IPS-18c (cell line): ENCODE data around the gene FXYD4.
"Not testable (repeated sequence)": the region's sequence is repeated elsewhere in the genome, so short reads cannot be mapped to it uniquely, and the experiment has no call there.

Experiments used
- H3K4me3 ChIP-seq: 2 replicates; pipeline ENCODE4 v1.7.0; 2013; ENCODE audit warnings: low read depth, mild to moderate bottlenecking, low read length, moderate library complexity; ENCODE audit not compliant: insufficient read depth
- H3K9me3 ChIP-seq: one replicate; pipeline ENCODE4 v1.6.1; 2013; ENCODE audit warnings: mild to moderate bottlenecking, low read length, moderate library complexity; ENCODE audit not compliant: control insufficient read depth, insufficient read depth

FXYD4 gene, protein sequence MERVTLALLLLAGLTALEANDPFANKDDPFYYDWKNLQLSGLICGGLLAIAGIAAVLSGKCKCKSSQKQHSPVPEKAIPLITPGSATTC

GRCh38 chr10:43371418-43371817 lies at the start of gene FXYD4:
Gene FXYD4 (plus strand): TSS chr10:43371636. CDS start chr10:43373747, 2,111 bp downstream.
- Histone ChIP-seq H3K9me3 (no peaks in the 10 kb centered on the region), H3K4me3 (no peak within 1 kb of the TSS)

DNA sequence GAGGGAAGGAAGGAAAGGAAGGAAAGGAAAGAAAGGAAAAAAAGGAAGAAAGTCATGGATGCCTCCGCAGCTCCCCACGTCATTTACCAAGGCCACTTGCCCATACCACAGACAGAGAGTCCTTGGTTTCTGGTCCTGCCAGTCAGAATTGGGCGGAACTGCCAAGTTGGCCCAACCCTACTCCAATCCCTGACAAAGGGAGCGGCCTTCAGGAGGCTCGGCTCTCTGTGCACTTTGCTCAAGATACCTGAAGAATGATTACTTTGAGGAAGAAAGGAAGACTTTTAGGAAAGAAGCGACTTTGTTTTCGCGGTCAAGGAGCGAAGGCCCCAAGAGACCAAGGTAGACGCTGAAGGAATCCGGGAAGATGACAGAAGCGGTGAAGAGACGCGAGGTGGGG lies 49.1 kb upstream of the FXYD4 start:
- peak overlapping the region; percentile 47 for H3K4me3 ChIP-seq

DNA sequence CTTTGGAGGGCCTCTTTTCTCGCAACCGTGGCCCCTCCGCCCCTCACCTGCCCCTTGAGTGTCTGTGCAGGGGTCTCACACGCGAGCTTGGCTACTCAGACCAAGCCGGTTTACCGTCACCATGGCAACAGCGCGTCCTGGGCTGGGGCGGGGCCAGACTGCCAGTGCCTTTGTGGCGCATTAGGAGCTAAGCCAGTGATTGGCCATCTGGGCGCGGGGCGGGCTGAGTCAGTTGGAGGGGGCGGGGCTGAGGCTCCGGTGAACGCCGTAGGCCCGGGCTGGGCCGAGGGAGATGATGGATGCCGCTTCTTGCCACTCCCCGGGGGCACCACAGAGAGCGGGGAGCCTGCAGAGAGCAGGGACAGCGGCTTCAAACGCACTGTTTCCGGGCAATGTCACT lies 48.7 kb upstream of the FXYD4 start:
- H3K9me3 ChIP-seq: no peaks in the 10 kb centered on the region

More for the DNA sequence above, 49.1 kb upstream of the FXYD4 start:
- H3K9me3 ChIP-seq: no peaks in the 10 kb centered on the region

DNA sequence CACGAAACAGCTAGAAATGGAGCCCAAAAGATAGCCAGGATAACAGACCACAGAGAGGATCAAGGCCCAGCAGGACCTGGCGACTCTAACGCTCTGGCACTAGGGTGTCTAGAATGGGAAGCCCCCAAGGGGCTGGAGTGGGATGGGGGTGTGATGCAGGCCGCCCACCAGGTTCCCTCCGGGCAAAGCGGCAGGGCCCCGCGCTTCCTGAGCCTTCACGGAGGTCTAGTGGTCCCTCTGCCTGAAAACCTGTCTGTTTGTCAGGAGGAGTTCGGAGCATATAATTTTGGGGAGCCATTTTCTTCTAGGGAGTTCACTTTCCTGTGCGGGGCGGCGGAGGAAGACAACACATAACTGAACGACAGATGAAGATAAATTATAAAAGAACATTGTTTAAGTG lies 48.2 kb upstream of the FXYD4 start:
- Histone ChIP-seq H3K9me3 (no peaks in the 10 kb centered on the region), H3K4me3 (peak overlapping the region; percentile 35)

More for the DNA sequence above, 48.7 kb upstream of the FXYD4 start:
- H3K4me3 ChIP-seq: peak overlapping the region; percentile 47

DNA sequence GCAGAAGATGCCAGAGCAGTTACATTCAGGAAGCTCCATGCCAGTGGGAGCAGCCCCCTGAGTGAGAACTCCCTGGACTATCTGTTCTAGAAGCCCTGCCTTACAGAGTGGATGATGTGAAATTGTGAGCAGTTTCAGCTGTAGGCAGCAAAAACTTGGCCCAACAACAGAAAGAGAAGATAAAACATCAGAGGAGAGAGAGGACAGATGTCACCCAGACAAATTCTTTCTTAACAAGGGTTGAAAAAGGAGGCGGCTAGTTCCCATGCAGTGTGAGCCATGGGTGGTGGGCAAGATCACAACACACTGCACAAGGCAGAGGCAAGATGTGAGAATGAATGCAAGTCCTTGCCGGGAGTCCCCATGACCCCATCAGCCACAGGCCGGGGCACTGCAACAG lies 46.6 kb upstream of the FXYD4 start:
- no peak overlapping the region for H3K4me3 ChIP-seq
- peaks cover 3% of the 10 kb centered on the region for H3K9me3 ChIP-seq

GRCh38 chr10:43327171-43327570 lies 44.3 kb upstream of the FXYD4 start:
- H3K4me3 ChIP-seq: no peak overlapping the region
- H3K9me3 ChIP-seq: peaks cover 3% of the 10 kb centered on the region

GRCh38 chr10:43327986-43328385 lies 43.5 kb upstream of the FXYD4 start:
- no peak overlapping the region for H3K4me3 ChIP-seq
- H3K9me3 ChIP-seq: peaks cover 3% of the 10 kb centered on the region

GRCh38 chr10:43328810-43329209 lies 42.6 kb upstream of the FXYD4 start:
- H3K4me3 ChIP-seq: not testable (repeated sequence)

DNA sequence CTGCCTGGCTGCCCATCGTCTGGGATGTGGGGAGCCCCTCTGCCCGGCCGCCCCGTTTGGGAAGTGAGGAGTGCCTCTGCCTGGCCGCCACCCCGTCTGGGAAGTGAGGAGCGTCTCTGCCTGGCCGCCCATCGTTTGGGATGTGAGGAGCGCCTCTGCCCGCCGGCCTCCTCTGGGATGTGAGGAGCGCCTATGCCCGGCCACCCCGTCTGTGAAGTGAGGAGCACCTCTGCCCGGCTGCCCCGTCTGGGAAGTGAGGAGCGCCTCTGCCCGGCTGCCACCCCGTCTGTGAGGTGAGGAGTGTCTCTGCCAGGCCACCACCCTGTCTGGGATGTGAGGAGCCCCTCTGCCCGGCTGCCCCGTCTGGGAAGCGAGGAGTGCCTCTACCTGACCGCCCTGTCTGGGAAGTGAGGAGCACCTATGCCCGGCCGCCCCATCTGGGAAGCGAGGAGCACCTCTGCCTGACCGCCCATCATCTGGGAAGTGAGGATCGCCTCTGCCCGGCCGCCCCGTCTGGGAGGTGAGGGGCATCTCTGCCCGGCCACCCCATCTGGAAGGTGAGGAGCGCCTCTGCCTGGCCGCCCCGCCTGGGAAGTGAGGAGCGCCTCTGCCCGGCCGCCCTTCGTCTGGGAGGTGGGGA lies 42.1 kb upstream of the FXYD4 start:
- not testable (repeated sequence) for H3K4me3 ChIP-seq, H3K9me3 ChIP-seq

More at GRCh38 chr10:43328810-43329209, 42.6 kb upstream of the FXYD4 start:
- H3K9me3 ChIP-seq: not testable (repeated sequence)

- H3K9me3 ChIP-seq, H3K4me3 ChIP-seq: not testable (repeated sequence)
These were observed 41.2 kb upstream of the FXYD4 start for GRCh38 chr10:43330049-43330823.

DNA sequence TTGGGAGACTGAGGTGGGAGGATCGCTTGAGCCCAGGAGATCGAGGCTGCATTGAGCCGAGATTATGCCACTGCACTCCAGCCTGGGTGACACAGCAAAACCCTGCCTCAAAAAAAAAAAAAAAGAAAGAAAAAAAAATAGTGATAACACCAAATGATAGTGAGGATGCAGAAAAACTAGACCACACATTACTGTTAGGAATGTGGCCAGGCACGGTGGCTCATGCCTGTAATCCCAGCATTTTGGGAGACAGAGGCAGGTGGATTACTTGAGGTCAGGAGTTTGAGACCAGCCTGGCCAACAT lies 40.7 kb upstream of the FXYD4 start:
- not testable (repeated sequence) for H3K9me3 ChIP-seq, H3K4me3 ChIP-seq

DNA sequence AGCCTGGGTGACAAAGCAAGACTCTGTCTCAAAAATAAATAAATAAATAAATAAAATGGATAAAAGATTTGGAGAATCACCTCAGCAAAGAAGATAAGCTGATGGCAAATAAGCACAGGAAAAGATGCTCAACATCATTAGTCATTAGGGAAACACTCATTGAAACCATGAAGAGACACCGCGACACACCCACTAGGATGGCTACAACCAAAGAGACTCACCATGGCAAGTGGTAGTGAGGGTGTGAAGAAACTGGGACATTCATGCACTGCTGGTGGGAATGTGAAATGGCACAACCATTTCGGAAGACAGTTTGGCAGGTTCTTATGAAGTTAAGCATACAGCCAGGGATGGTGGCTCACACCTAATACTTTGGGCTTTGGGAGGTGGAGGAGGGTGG lies 37.8 kb upstream of the FXYD4 start:
- Histone ChIP-seq H3K9me3 (peaks cover 3% of the 10 kb centered on the region), H3K4me3 (no peak overlapping the region)

DNA sequence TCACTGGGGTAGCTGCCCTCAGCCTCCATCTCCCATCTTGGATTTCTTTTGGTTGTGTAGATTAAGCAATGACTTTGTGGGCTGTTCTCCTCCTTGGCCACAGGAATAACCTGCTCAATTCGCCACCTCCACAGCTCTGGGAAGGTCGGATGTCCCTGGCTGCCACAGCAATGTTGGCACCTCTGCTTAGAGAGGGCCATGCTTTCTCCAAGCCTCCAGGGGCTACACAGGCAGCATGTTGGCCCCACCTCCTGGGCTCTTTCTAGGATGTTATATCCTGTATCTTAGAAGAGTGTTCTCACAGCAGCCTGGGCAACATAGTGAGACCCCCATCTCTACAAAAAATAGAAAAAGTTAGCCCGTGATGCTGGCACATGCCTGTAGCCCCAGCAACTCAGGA lies 35.4 kb upstream of the FXYD4 start:
- Histone ChIP-seq H3K9me3 (no peaks in the 10 kb centered on the region), H3K4me3 (no peak overlapping the region)

DNA sequence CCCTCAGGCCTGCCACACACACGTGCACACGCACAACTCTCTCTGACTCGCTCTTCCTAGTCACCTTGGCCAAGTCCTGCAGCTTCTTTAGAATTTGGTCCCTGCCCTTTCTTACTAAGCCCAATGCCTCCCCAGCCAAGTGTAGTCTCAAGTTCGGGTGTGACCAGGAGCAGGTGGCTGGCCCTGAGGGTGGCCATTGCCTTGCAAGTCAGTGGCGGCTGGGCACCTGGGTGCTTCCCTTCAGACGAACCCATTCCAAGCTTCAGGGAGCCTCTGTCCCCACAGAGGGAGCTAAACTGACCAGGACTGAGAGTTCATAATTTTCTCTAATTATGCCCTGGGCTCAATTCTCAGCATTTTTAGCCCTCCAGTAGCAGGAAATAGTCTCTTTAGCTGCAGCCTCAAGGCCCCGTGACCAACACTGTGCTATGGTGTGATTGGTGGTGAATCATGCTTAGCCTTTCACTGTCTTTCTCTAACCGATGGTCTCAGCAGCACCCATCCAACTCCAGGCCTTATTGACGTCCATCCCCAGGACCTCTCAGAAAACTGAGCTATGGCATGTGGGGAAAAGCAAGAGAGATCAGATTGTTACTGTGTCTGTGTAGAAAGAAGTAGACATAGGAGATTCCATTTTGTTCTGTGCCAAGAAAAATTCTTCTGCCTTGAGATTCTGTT lies 34.7 kb upstream of the FXYD4 start:
- H3K9me3 ChIP-seq: no peaks in the 10 kb centered on the region
- no peak overlapping the region for H3K4me3 ChIP-seq

DNA sequence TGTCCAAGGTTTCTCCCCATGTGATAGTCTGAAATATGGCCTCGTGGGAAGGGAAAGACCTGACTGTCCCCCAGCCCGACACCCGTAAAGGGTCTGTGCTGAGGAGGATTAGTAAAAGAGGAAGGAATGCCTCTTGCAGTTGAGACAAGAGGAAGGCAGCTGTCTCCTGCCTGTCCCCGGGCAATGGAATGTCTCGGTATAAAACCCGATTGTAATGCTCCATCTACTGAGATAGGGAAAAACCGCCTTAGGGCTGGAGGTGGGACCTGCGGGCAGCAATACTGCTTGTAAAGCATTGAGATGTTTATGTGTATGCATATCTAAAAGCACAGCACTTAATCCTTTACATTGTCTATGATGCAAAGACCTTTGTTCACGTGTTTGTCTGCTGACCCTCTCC lies 33.9 kb upstream of the FXYD4 start:
- not testable (repeated sequence) for H3K4me3 ChIP-seq, H3K9me3 ChIP-seq

DNA sequence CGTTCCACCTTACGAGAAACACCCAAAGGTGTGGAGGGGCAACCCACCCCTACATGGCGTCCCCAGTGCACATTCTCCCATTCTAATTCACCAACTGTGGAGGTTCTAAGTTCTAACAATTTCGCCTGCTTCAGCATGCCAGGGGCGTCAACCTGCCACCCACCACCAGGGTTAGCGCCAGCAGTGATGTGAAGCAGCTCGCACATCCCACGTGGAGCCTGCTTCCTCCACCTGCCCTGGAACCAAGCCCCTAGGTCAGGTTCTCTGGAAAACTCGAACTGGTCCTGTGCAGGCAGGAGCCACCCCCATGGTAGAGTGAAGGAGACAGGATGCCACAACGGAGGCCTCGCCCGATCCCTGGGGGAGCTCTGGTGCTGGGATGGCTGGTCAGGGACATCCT lies 33.3 kb upstream of the FXYD4 start:
- Histone ChIP-seq H3K9me3 (no peaks in the 10 kb centered on the region), H3K4me3 (no peak overlapping the region)

DNA sequence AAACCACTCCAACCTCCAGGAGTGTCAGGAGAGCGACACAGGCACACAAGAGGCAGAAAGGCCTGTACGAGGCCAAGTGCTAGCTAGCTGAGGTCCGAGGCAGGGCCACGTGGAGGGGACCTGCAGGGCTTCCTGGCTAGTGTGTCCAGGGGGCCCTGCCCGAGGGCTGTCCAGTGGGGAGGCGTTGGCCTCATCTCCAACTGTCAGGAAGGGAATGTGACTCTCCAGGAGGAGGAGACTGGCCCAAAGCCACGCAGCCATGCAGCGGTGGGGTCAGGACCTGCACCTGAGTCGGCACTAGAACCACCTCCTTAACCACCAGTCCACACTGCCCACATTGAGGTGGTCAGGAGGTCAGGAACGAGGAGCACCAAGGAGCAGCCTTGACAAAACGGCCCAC lies 32.3 kb upstream of the FXYD4 start:
- H3K4me3 ChIP-seq: no peak overlapping the region
- no peaks in the 10 kb centered on the region for H3K9me3 ChIP-seq

DNA sequence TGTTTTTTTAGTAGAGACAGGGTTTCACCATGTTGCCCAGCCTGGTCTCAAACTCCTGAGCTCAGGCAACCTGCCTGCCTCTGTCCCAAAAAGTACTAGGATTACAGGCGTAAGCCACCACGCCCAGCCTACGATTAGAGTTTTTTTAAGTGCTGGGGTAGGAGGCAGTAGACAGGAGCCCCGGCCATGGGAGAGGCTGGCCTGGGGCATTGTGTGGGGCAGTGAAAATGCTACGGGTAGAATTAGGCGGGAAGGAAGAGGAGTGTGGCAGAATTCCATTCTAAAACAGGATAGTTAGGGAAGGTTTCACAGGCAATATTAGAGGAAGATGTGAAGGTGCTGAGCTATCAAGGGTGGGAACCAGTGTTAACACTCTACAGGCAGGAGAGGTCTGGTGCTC lies 31.3 kb upstream of the FXYD4 start:
- Histone ChIP-seq H3K4me3 (no peak overlapping the region), H3K9me3 (no peaks in the 10 kb centered on the region)
